ENCODE results near the gene CCNA2.

CCNA2 gene

DNA sequence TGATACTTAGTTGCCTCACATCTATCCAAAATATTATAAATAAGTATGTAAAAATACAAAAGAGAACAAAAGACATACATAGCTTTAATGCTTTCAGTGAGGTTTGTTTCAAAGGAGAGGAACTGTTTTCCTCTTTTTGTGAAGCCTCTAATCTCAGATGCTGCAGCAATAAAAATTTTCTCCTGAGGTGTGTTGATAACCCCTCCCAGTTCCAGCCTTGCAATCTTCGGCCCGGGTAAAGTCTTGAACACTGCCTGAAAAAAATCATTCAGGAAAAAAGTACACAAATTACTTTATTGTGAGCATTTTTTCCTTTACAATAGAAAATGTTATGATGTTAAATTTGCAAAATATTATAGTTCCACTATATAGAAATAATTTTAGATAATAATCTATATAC lies 37.7 kb upstream of the CCNA2 start:
- Histone ChIP-seq H3K14ac (ENCODE audit: low read length) (no peak overlapping the region), H4K8ac (ENCODE audit: low read depth, low read length) (no peak overlapping the region), H4K91ac (ENCODE audit: low read depth, low read length, poor library complexity) (no peak overlapping the region), H2BK15ac (ENCODE audit: low read length) (no peak overlapping the region), H3K4ac (ENCODE audit: low read length) (no peak overlapping the region), H3K27me3 (ENCODE audit: control insufficient read depth in 3 of 3, insufficient read depth in 3 of 3, low read depth in 1 of 3, low read length in 3 of 3) (no peaks in the 10 kb centered on the region), H3K4me2 (ENCODE audit: insufficient read depth, low read length, poor library complexity, severe bottlenecking) (no peak overlapping the region), H3K4me3 (ENCODE audit: low read length in 2 of 2) (no peak overlapping the region), H3K79me1 (ENCODE audit: low read depth, low read length) (no peaks in the 10 kb centered on the region), H2AK5ac (ENCODE audit: low read depth, low read length) (no peak overlapping the region), H2BK120ac (ENCODE audit: low read depth, low read length) (no peak overlapping the region), H3K23ac (ENCODE audit: low read depth, low read length, poor library complexity) (no peak overlapping the region), H2BK5ac (ENCODE audit: low read length) (no peak overlapping the region), H2AFZ (ENCODE audit: low read length) (no peak overlapping the region), H2BK12ac (ENCODE audit: low read length) (no peak overlapping the region), H3K18ac (ENCODE audit: low read length) (no peak overlapping the region), H3K27ac (replicated peaks; ENCODE audit: low read length) (no peak overlapping the region), H3K36me3 (replicated peaks in 1 of 2; ENCODE audit: control insufficient read depth in 2 of 2, insufficient read depth in 2 of 2, low read length in 2 of 2) (peaks cover 0 to 81% of the 10 kb centered on the region in 2 donors), H3K4me1 (ENCODE audit: control insufficient read depth in 2 of 2, insufficient read depth in 1 of 2, low read depth in 1 of 2, low read length in 2 of 2) (peaks cover 0 to 2% of the 10 kb centered on the region in 2 donors), H3K9me3 (replicated peaks in 1 of 2; ENCODE audit: control insufficient read depth in 2 of 2, insufficient read depth in 1 of 2, low read depth in 1 of 2, low read length in 2 of 2) (peaks cover 0 to 3% of the 10 kb centered on the region in 2 donors), H3K9ac (ENCODE audit: low read depth, low read length, poor library complexity) (no peak overlapping the region)
- no CpG with 5 or more reads among the region's 2 CpGs for WGBS, 2 donors (ENCODE audit: extremely low coverage in 2 of 2, insufficient read length in 2 of 2, insufficient replicate concordance in 1 of 2)
- DNase-seq (ENCODE audit: low spot score): no peak

DNA sequence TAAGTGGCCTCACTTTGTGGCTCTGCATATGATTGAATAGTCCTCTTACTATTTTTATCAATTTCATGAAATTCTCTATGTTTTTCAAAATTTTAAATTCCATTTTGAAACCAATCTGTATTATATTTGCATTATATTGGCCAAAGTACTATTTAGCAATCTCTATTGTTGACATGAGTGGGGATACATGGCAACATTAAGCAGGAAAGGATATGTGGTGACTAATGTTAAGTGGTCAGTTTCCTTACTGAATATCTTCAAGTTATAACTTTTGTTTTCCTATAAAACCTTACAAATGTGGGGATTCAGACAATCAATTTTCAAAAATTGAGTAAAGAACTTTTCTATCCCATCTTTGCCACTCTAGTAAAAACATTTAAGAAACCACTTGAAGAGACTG lies 36.4 kb upstream of the CCNA2 start:
- no peak overlapping the region for H2AFZ ChIP-seq (ENCODE audit: low read length)
- H3K4me2 ChIP-seq (ENCODE audit: insufficient read depth, low read length, poor library complexity, severe bottlenecking): no peak overlapping the region
- no peak overlapping the region for H3K18ac ChIP-seq (ENCODE audit: low read length)
- no peak overlapping the region for H2BK15ac ChIP-seq (ENCODE audit: low read length)
- no peak overlapping the region for H2BK12ac ChIP-seq (ENCODE audit: low read length)
- no peak overlapping the region for H3K27ac ChIP-seq (replicated peaks; ENCODE audit: low read length)
- H3K9ac ChIP-seq (ENCODE audit: low read depth, low read length, poor library complexity): no peak overlapping the region
- no peaks in the 10 kb centered on the region for H3K27me3 ChIP-seq (ENCODE audit: control insufficient read depth in 3 of 3, insufficient read depth in 3 of 3, low read depth in 1 of 3, low read length in 3 of 3)
- H3K23ac ChIP-seq (ENCODE audit: low read depth, low read length, poor library complexity): no peak overlapping the region
- peaks cover 0 to 2% of the 10 kb centered on the region in 2 donors for H3K4me1 ChIP-seq (ENCODE audit: control insufficient read depth in 2 of 2, insufficient read depth in 1 of 2, low read depth in 1 of 2, low read length in 2 of 2)
- no peak overlapping the region for H3K4me3 ChIP-seq (ENCODE audit: low read length in 2 of 2)
- no peak overlapping the region for H4K8ac ChIP-seq (ENCODE audit: low read depth, low read length)
- H2BK120ac ChIP-seq (ENCODE audit: low read depth, low read length): no peak overlapping the region
- no peaks in the 10 kb centered on the region for H3K79me1 ChIP-seq (ENCODE audit: low read depth, low read length)
- no peaks in the 10 kb centered on the region for H3K9me3 ChIP-seq (replicated peaks in 1 of 2; ENCODE audit: control insufficient read depth in 2 of 2, insufficient read depth in 1 of 2, low read depth in 1 of 2, low read length in 2 of 2)
- DNase-seq (ENCODE audit: low spot score): no peak
- no peak overlapping the region for H3K4ac ChIP-seq (ENCODE audit: low read length)
- no peak overlapping the region for H2BK5ac ChIP-seq (ENCODE audit: low read length)
- no peak overlapping the region for H4K91ac ChIP-seq (ENCODE audit: low read depth, low read length, poor library complexity)
- H3K36me3 ChIP-seq (replicated peaks in 1 of 2; ENCODE audit: control insufficient read depth in 2 of 2, insufficient read depth in 2 of 2, low read length in 2 of 2): peaks cover 0 to 73% of the 10 kb centered on the region in 2 donors
- no peak overlapping the region for H3K14ac ChIP-seq (ENCODE audit: low read length)
- no peak overlapping the region for H2AK5ac ChIP-seq (ENCODE audit: low read depth, low read length)

DNA sequence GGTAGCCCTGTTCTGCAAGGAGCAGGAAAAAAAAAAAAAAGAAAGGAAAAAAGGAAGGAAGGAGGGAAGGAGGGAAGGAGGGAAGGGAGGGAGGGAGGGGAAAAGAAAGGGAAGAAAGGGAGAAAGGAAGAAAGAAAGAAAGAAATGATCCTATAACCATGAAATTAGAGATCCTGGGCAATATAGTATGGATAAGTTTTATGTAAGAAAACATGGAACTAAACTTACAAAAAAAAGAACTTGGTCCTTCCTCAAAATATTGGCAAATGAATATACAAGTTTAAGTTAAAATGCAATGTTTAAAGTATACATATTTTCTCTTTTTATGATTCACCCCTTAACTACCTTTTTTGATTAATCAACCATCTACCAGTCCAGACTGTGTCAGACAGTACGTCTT lies 27.7 kb upstream of the CCNA2 start:
- Histone ChIP-seq H3K9ac (ENCODE audit: low read depth, low read length, poor library complexity) (no peak overlapping the region), H2AK5ac (ENCODE audit: low read depth, low read length) (no peak overlapping the region), H3K36me3 (replicated peaks in 1 of 2; ENCODE audit: control insufficient read depth in 2 of 2, insufficient read depth in 2 of 2, low read length in 2 of 2) (peaks cover 2 to 64% of the 10 kb centered on the region in 2 donors), H2BK15ac (ENCODE audit: low read length) (no peak overlapping the region), H3K4me3 (ENCODE audit: low read length in 2 of 2) (no peak overlapping the region), H2BK5ac (ENCODE audit: low read length) (no peak overlapping the region), H2AFZ (ENCODE audit: low read length) (no peak overlapping the region), H2BK120ac (ENCODE audit: low read depth, low read length) (no peak overlapping the region), H2BK12ac (ENCODE audit: low read length) (no peak overlapping the region), H3K79me1 (ENCODE audit: low read depth, low read length) (no peaks in the 10 kb centered on the region), H3K27ac (replicated peaks; ENCODE audit: low read length) (no peak overlapping the region), H3K27me3 (ENCODE audit: control insufficient read depth in 3 of 3, insufficient read depth in 3 of 3, low read depth in 1 of 3, low read length in 3 of 3) (no peaks in the 10 kb centered on the region), H3K4me1 (ENCODE audit: control insufficient read depth in 2 of 2, insufficient read depth in 1 of 2, low read depth in 1 of 2, low read length in 2 of 2) (no peaks in the 10 kb centered on the region), H3K18ac (ENCODE audit: low read length) (no peak overlapping the region), H4K91ac (ENCODE audit: low read depth, low read length, poor library complexity) (no peak overlapping the region), H3K14ac (ENCODE audit: low read length) (no peak overlapping the region), H3K4ac (ENCODE audit: low read length) (no peak overlapping the region), H3K23ac (ENCODE audit: low read depth, low read length, poor library complexity) (no peak overlapping the region), H3K4me2 (ENCODE audit: insufficient read depth, low read length, poor library complexity, severe bottlenecking) (no peak overlapping the region), H4K8ac (ENCODE audit: low read depth, low read length) (no peak overlapping the region), H3K9me3 (replicated peaks in 1 of 2; ENCODE audit: control insufficient read depth in 2 of 2, insufficient read depth in 1 of 2, low read depth in 1 of 2, low read length in 2 of 2) (no peaks in the 10 kb centered on the region)
- no CpG with 5 or more reads among the region's 1 CpG for WGBS, 2 donors (ENCODE audit: extremely low coverage in 2 of 2, insufficient read length in 2 of 2, insufficient replicate concordance in 1 of 2)
- no peak for DNase-seq (ENCODE audit: low spot score)

DNA sequence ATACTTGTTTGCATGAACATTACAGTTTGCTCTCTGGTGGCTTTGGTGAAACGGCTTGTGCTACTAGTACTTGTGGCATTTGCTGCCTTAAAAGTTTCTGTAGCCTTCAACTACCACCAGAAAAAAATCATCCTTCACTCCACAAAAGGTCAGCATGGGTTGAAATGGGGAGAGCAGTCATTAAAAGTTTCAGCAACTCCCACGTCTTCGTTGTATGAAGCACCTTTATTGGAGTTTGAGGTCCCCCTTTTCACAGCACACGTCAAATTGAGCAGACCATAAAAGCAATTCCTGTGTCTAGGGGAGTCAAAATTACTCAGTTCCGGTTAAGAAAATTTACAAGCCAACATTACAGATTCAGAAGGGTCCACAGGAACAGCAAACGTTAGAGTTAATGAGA lies 23.0 kb upstream of the CCNA2 start:
- H3K36me3 ChIP-seq (replicated peaks in 1 of 2; ENCODE audit: control insufficient read depth in 2 of 2, insufficient read depth in 2 of 2, low read length in 2 of 2): peaks cover 2 to 72% of the 10 kb centered on the region in 2 donors
- no peak overlapping the region for H3K27ac ChIP-seq (replicated peaks; ENCODE audit: low read length)
- no peaks in the 10 kb centered on the region for H3K9me3 ChIP-seq (replicated peaks in 1 of 2; ENCODE audit: control insufficient read depth in 2 of 2, insufficient read depth in 1 of 2, low read depth in 1 of 2, low read length in 2 of 2)
- no peak overlapping the region for H3K4me3 ChIP-seq (ENCODE audit: low read length in 2 of 2)
- no peak overlapping the region for H3K14ac ChIP-seq (ENCODE audit: low read length)
- no peaks in the 10 kb centered on the region for H3K4me1 ChIP-seq (ENCODE audit: control insufficient read depth in 2 of 2, insufficient read depth in 1 of 2, low read depth in 1 of 2, low read length in 2 of 2)
- no peak overlapping the region for H3K4ac ChIP-seq (ENCODE audit: low read length)
- H3K9ac ChIP-seq (ENCODE audit: low read depth, low read length, poor library complexity): no peak overlapping the region
- no peaks in the 10 kb centered on the region for H3K79me1 ChIP-seq (ENCODE audit: low read depth, low read length)
- H4K8ac ChIP-seq (ENCODE audit: low read depth, low read length): no peak overlapping the region
- H3K27me3 ChIP-seq (ENCODE audit: control insufficient read depth in 3 of 3, insufficient read depth in 3 of 3, low read depth in 1 of 3, low read length in 3 of 3): no peaks in the 10 kb centered on the region
- H3K23ac ChIP-seq (ENCODE audit: low read depth, low read length, poor library complexity): no peak overlapping the region
- H2BK15ac ChIP-seq (ENCODE audit: low read length): no peak overlapping the region
- no CpG with 5 or more reads among the region's 6 CpGs for WGBS, 2 donors (ENCODE audit: extremely low coverage in 2 of 2, insufficient read length in 2 of 2, insufficient replicate concordance in 1 of 2)
- H3K4me2 ChIP-seq (ENCODE audit: insufficient read depth, low read length, poor library complexity, severe bottlenecking): no peak overlapping the region
- H2AK5ac ChIP-seq (ENCODE audit: low read depth, low read length): no peak overlapping the region
- H4K91ac ChIP-seq (ENCODE audit: low read depth, low read length, poor library complexity): no peak overlapping the region
- DNase-seq (ENCODE audit: low spot score): no peak
- no peak overlapping the region for H2BK12ac ChIP-seq (ENCODE audit: low read length)
- no peak overlapping the region for H2AFZ ChIP-seq (ENCODE audit: low read length)
- no peak overlapping the region for H2BK120ac ChIP-seq (ENCODE audit: low read depth, low read length)
- no peak overlapping the region for H2BK5ac ChIP-seq (ENCODE audit: low read length)
- no peak overlapping the region for H3K18ac ChIP-seq (ENCODE audit: low read length)

Measured in neuronal stem cell (in vitro differentiated cells).